HFF-Myc (cell line): Measurements from ENCODE around the gene CLCN7.

ENCODE experiments used
- DNase-seq: peaks from one replicate; pipeline ENCODE4 v3.0.0-alpha.2; 2011; ENCODE audit warnings: low read depth; ENCODE audit errors: extremely low read depth
- H3K4me3 ChIP-seq: replicated peaks from 2 replicates; pipeline ENCODE4 v1.5.1; 2011; ENCODE audit warnings: low read depth, mild to moderate bottlenecking, control low read depth, low read length
- TF ChIP-seq, protein P1 (sequence below): IDR thresholded peaks from 2 replicates; pipeline ENCODE4 v1.5.1; 2012; ENCODE audit warnings: mild to moderate bottlenecking, low read depth, low read length, control low read depth; ENCODE audit errors: missing control alignments

Gene CLCN7

DNA sequence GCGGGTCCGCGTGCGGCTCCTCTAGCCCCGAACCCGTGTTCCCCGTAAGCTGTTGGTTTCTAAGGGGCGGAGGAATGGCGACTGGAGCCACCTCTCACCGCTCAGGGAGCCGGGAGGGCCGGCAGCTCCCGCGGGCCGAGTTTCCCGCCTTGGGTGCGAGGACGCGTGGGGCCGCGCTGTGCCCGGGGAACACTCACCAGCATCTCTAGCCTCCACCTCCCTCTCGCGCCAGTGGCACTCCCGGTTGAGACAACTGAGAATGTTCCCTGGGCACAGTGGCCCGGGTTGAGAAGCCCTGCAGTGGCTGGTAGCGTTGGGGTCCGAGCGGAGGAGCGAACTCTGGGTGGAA, 18.9 kb upstream of the CLCN7 start:
- peak overlapping the region; percentile 92 for H3K4me3 ChIP-seq
- no peak for DNase-seq
- TF ChIP-seq, protein P1, sequence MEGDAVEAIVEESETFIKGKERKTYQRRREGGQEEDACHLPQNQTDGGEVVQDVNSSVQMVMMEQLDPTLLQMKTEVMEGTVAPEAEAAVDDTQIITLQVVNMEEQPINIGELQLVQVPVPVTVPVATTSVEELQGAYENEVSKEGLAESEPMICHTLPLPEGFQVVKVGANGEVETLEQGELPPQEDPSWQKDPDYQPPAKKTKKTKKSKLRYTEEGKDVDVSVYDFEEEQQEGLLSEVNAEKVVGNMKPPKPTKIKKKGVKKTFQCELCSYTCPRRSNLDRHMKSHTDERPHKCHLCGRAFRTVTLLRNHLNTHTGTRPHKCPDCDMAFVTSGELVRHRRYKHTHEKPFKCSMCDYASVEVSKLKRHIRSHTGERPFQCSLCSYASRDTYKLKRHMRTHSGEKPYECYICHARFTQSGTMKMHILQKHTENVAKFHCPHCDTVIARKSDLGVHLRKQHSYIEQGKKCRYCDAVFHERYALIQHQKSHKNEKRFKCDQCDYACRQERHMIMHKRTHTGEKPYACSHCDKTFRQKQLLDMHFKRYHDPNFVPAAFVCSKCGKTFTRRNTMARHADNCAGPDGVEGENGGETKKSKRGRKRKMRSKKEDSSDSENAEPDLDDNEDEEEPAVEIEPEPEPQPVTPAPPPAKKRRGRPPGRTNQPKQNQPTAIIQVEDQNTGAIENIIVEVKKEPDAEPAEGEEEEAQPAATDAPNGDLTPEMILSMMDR = no peak

DNA sequence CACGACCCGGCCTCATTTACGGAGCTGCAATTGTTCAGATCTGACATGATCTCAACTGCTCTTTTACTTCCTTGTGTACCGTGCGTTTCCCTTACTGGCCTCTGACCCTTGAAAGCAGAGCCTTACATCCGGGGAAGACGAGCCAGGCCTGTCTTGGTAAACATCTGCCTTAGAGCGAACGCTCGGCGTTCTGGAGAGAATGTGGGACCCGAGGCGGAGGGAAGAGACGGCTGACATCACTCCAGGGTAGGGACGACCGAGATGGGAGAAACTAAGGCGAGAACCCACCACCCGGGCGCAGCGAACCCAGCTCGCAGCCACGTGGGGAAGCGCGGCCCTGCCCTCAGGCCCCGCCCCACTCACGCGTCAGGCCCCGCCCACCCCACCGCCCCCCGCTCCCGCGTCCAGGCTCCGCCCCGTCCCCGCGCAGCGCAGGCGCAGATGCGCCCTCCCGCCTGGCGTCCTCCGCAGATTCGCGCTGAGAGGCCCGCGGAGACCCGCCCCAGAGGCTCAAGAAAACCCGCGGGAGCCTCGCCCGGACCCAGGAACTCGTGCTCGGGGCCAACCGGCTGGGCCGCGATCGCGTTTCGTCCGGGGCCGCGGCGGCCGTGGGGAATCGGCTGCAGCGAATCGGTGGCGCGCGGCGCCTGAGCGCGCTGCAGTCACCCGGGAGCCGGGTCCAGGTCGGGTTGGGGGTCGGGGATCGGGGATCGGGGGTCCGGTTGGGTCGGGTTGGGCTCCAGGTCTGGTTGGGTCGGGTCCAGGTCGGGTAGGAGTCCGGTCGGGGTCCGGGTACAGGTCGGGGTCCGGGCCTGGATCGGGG, 18.3 kb upstream of the CLCN7 start, which contains the start of gene TELO2:
Gene TELO2, plus strand, starts transcription at position 438 of the 823 bp plus-strand sequence. CDS start 922 bp downstream, outside the sequence.
- TF ChIP-seq, protein P1 = no peak
- H3K4me3 ChIP-seq = peak within 1 kb of the TSS; percentile 92
- peak; percentile 48 for DNase-seq

DNA sequence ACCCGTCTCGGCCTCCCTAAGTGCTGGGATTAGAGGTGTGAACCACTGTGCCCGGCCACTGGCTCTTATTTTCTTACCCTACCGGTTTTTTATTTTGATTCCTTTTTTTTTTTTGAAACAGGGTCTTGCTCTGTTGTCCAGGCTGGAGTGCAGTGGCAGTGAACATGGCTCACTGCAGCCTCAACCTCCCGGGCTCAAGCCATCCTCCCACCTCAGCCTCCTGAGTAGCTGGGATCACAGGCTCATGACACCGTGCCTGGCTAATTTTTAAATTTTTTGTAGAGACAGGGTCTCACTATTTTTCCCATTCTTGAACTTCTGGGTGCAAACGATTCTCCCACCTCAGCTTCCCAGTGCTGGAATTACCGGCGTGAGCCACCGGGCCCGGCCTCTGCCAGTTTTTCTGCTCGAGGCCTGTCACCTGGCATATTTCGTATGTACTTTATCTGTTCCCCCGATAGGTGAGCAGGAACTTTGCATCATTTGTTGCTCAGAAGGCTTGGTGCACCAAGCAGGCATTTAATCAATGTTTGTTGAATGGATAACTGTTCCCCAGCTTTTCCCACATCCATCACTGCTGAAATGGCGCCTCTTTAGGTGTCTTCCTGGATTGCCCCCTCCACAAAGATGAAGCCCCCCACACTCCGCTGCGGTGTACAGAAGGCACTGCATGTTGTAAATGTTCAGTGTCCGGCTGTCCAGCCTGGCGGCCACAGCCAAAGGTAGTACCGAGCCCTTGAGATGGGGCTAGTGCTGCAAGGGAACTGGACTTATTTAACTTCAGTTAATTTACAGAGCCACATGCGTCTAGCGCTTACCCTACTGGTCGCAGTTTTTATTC, 17.5 kb upstream of the CLCN7 start:
- TF ChIP-seq, protein P1 = no peak
- peak overlapping the region; percentile 92 for H3K4me3 ChIP-seq

DNA sequence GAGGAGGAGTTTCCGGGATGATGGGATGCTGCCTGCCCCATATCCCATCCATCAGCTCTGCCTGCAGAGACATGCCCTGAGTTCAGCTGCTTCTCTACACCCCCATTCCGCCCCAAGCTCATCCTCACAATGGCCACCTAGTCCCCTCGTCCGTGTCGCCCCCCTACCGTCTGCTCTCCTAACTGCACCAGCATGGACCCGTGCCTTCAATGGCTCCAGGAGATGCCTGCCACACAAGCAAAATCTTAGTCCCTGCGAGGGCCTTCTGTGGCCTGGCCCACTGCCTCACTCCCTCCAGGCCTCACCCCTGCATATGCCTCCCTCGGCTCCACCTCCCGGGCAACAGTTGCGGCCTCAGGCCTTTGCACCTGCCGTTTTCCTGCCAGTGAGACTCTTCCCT, 16.5 kb upstream of the CLCN7 start:
- no peak overlapping the region for H3K4me3 ChIP-seq
- TF ChIP-seq, protein P1 = no peak
- DNase-seq = no peak

More for the DNA sequence above, 17.5 kb upstream of the CLCN7 start:
- DNase-seq = no peak

DNA sequence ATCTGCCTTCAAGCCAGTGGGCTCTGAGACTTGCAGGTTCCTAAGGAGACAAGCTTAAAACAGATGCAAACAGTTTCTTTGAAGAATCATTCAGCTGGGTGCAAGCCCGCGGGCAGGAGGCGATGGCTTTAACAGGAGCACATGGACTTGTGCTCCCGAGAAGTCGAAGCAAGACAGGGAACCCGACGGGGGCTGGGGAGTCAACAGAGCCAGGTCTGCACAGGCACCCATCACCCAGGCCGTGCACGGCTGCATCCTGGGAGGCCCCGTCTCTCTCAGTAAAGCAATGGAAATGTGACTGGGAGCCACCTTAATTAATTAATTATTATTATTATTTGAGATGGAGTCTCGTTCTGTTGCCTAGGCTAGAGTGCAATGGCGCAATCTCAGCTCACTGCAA, 14.2 kb upstream of the CLCN7 start:
- DNase-seq = no peak
- TF ChIP-seq, protein P1 = no peak
- no peak overlapping the region for H3K4me3 ChIP-seq

DNA sequence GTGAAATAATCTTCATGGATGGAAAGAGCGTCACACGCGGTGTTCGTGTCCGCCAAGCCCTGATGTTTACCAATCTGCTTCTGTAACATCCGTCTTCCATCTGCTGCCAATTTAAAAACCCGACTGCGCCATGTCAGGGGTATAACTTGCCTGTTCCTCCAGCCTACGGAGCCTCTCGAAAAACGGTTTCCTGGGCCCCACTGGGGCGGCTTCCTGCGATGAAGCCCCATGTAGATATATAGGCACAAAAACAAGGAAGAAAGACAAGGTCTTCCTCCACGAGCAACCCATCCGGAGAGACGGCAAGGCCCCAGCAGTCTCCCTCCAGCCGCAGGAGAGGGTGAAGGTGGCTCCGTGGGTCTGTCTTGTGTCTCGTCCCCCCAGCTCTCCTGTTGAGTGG, 13.8 kb upstream of the CLCN7 start, which contains the start of gene PTX4:
Gene PTX4, minus strand, starts transcription at position 326 of the 400 bp plus-strand sequence. Its CDS starts 35 bp downstream, at position 291.
- no peak within 1 kb of the TSS for H3K4me3 ChIP-seq
- TF ChIP-seq, protein P1 = no peak
- DNase-seq = no peak
